ENCODE measurements around the gene P3H4. TPM values are rescaled to one million over a fixed set of nuclear protein-coding genes. Genes with fewer than 3 reads are reported as not detected.

P3H4 gene
- total and polyA plus RNA-seq, 10 of the 15 experiments (the other 5 are each of a cell fraction or from before 2014, with no cell fraction given), result 0.32 to 1.1 (median 0.64) TPM; not detected in 1

GRCh38 chr17:41801374-41802271 lies 10.1 kb downstream of the P3H4 start (continued):
- TF ChIP-seq CEBPZ (IDR thresholded peaks at IDR 0.05; ENCODE audit: low read depth, low read length) (no peak), IRF4 (IDR thresholded peaks at IDR 0.05; ENCODE audit: low read depth, low read length) (0 out of 2 replicates have a peak, but pooled peaks have one; percentile 20), SUPT20H (IDR thresholded peaks at IDR 0.05; ENCODE audit: borderline replicate concordance, control insufficient read depth, low read depth, low read length) (no peak), ZNF592 (IDR thresholded peaks at IDR 0.05) (no peak), PAX5 (IDR thresholded peaks at IDR 0.05; ENCODE audit: borderline replicate concordance, low read depth, low read length) (no peak), KAT2A (conservative IDR thresholded peaks at IDR 0.05; ENCODE audit: control insufficient read depth, low read depth, low read length) (no peak), ATF2 (IDR thresholded peaks at IDR 0.05; ENCODE audit: low read length) (no peak), ZBED1 (IDR thresholded peaks at IDR 0.05; ENCODE audit: borderline replicate concordance) (no peak), ZBTB11 (CRISPR knock-in tag; IDR thresholded peaks at IDR 0.05) (no peak), MYB (IDR thresholded peaks at IDR 0.05; ENCODE audit: borderline replicate concordance, low read depth, low read length) (no peak), RUNX3 (IDR thresholded peaks at IDR 0.05; ENCODE audit: low read length) (no peak), ZBTB4 (CRISPR knock-in tag; IDR thresholded peaks at IDR 0.05) (no peak)

Measured in GM12878 (cell line).